ENCODE measurements around the gene MGMT.

Gene MGMT

DNA sequence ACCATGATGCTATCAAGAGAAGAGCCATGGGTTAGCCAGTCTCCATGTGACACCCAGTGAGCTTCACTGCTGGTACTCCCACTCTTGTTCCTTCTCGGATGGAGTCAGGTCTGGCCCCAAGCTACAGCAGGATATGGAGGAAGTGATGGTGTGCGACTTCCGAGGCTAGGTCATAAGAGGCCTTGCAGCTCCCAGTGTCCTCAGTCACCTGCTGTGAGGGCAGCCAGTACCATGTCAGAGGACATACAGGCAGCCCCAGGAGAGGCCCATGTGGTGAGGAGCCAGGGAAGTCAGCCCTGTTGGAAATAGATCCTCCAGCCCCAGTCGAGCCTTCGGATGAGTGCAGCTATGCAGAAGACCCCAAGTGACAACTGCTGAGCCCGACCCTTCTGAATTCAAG is 260.0 kb downstream of the MGMT start:
- no peak overlapping the region for H3K27ac ChIP-seq (replicated peaks)
- no peaks in the 10 kb centered on the region for H3K27me3 ChIP-seq (ENCODE audit: insufficient read depth, poor library complexity, severe bottlenecking)
- no peak overlapping the region for H3K4me3 ChIP-seq (replicated peaks; ENCODE audit: insufficient read depth, low read length)
- no peak for DNase-seq (ENCODE audit: low read depth in 1 of 2, low spot score in 1 of 2)
- TF ChIP-seq GABPA (IDR thresholded peaks at IDR 0.05; ENCODE audit: low read depth) (no peak), POLR2AphosphoS5 (IDR thresholded peaks at IDR 0.05; ENCODE audit: low read depth) (no peak), SPI1 (IDR thresholded peaks at IDR 0.05; ENCODE audit: borderline replicate concordance, low read depth) (no peak)
- TF ChIP-seq, protein P1, sequence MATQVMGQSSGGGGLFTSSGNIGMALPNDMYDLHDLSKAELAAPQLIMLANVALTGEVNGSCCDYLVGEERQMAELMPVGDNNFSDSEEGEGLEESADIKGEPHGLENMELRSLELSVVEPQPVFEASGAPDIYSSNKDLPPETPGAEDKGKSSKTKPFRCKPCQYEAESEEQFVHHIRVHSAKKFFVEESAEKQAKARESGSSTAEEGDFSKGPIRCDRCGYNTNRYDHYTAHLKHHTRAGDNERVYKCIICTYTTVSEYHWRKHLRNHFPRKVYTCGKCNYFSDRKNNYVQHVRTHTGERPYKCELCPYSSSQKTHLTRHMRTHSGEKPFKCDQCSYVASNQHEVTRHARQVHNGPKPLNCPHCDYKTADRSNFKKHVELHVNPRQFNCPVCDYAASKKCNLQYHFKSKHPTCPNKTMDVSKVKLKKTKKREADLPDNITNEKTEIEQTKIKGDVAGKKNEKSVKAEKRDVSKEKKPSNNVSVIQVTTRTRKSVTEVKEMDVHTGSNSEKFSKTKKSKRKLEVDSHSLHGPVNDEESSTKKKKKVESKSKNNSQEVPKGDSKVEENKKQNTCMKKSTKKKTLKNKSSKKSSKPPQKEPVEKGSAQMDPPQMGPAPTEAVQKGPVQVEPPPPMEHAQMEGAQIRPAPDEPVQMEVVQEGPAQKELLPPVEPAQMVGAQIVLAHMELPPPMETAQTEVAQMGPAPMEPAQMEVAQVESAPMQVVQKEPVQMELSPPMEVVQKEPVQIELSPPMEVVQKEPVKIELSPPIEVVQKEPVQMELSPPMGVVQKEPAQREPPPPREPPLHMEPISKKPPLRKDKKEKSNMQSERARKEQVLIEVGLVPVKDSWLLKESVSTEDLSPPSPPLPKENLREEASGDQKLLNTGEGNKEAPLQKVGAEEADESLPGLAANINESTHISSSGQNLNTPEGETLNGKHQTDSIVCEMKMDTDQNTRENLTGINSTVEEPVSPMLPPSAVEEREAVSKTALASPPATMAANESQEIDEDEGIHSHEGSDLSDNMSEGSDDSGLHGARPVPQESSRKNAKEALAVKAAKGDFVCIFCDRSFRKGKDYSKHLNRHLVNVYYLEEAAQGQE (IDR thresholded peaks at IDR 0.05; ENCODE audit: insufficient replicate concordance, low read depth), result no peak
- TF ChIP-seq, protein P2, sequence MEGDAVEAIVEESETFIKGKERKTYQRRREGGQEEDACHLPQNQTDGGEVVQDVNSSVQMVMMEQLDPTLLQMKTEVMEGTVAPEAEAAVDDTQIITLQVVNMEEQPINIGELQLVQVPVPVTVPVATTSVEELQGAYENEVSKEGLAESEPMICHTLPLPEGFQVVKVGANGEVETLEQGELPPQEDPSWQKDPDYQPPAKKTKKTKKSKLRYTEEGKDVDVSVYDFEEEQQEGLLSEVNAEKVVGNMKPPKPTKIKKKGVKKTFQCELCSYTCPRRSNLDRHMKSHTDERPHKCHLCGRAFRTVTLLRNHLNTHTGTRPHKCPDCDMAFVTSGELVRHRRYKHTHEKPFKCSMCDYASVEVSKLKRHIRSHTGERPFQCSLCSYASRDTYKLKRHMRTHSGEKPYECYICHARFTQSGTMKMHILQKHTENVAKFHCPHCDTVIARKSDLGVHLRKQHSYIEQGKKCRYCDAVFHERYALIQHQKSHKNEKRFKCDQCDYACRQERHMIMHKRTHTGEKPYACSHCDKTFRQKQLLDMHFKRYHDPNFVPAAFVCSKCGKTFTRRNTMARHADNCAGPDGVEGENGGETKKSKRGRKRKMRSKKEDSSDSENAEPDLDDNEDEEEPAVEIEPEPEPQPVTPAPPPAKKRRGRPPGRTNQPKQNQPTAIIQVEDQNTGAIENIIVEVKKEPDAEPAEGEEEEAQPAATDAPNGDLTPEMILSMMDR (IDR thresholded peaks at IDR 0.05; ENCODE audit: insufficient read depth, low read length), result no peak

DNA sequence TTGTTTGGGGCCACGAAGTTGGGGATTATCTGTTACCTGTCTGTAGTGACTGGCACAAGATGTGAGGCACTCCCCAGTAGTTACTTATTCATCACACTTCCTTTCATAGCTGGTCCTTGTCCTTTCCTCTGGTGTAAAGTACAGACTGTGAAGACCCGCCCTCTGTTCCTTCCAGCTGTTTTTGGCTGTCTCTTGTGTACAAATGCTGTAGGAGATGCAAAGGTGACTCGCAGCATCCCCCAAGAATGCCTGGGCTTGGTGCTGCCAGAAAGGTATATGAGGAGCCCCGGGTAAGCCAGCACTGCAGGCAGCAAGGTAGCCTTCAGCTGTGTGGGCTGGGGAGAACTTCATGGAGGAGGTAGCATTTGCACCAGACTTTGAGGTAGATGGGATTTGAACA is 260.5 kb downstream of the MGMT start:
- H3K27ac ChIP-seq (replicated peaks), result no peak overlapping the region
- no peak overlapping the region for H3K4me3 ChIP-seq (replicated peaks; ENCODE audit: insufficient read depth, low read length)
- no peak for DNase-seq (ENCODE audit: low read depth in 1 of 2, low spot score in 1 of 2)
- TF ChIP-seq, protein P1 (IDR thresholded peaks at IDR 0.05; ENCODE audit: insufficient replicate concordance, low read depth), result no peak
- TF ChIP-seq GABPA (IDR thresholded peaks at IDR 0.05; ENCODE audit: low read depth) (no peak), POLR2AphosphoS5 (IDR thresholded peaks at IDR 0.05; ENCODE audit: low read depth) (no peak), SPI1 (IDR thresholded peaks at IDR 0.05; ENCODE audit: borderline replicate concordance, low read depth) (no peak)
- TF ChIP-seq, protein P2 (IDR thresholded peaks at IDR 0.05; ENCODE audit: insufficient read depth, low read length), result no peak
- H3K27me3 ChIP-seq (ENCODE audit: insufficient read depth, poor library complexity, severe bottlenecking), result no peaks in the 10 kb centered on the region

DNA sequence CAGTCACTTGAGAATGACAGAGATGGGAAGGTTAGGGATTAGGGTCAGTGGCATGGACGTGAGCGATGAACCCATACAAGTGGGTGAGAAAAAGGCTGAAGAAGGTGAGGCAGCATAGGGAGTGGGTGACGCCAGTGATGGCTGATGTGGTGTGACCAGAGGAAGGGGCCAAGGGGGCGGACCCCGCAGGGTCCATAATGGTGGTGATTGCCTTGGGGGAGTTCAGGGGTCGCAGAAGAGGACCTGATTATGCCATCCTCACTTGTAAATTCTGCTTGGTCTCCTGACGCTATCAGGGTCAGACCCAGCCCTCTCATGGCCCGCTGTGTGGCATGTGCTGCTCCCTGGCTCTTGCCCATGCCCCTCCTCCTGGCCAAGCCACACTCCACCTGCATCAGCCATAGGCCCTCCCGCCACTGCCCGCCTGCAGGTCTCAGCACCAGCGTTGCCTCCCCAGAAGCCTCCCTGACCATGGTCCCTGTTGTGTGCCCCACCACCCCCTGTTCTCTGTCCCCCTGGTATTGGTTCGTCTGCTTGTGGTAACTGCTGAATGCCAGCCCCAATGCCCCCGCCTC is 261.3 kb downstream of the MGMT start:
- H3K27ac ChIP-seq (replicated peaks), result no peak overlapping the region
- no peak overlapping the region for H3K4me3 ChIP-seq (replicated peaks; ENCODE audit: insufficient read depth, low read length)
- TF ChIP-seq POLR2AphosphoS5 (IDR thresholded peaks at IDR 0.05; ENCODE audit: low read depth), result no peak
- TF ChIP-seq GABPA (IDR thresholded peaks at IDR 0.05; ENCODE audit: low read depth), result no peak
- TF ChIP-seq, protein P2 (IDR thresholded peaks at IDR 0.05; ENCODE audit: insufficient read depth, low read length), result no peak
- no peak for TF ChIP-seq SPI1 (IDR thresholded peaks at IDR 0.05; ENCODE audit: borderline replicate concordance, low read depth)
- TF ChIP-seq, protein P1 (IDR thresholded peaks at IDR 0.05; ENCODE audit: insufficient replicate concordance, low read depth), result no peak
- H3K27me3 ChIP-seq (ENCODE audit: insufficient read depth, poor library complexity, severe bottlenecking), result no peaks in the 10 kb centered on the region
- DNase-seq (ENCODE audit: low read depth in 1 of 2, low spot score in 1 of 2), result no peak
